Tibial nerve (tissue), 4 donors: ENCODE data around the gene TMEM181. TPM values are rescaled to one million over a fixed set of nuclear protein-coding genes. Genes with fewer than 3 reads are reported as not detected.

Experiments used
- DNase-seq, 2 donors: peaks; one replicate each; pipeline ENCODE4 v3.0.0-alpha.2; 2019; ENCODE audit warnings: low spot score in 2 of 2
- H3K27ac ChIP-seq, 4 donors: fragments of 200-600 bp; sonication (generic) in 3 of 4; one replicate each; pipeline ENCODE4 v1.5.1; 2017 to 2019; ENCODE audit warnings: mild to moderate bottlenecking in 1 of 4
- H3K27me3 ChIP-seq, 2 donors: fragments of 200-600 bp; sonication (generic) in 1 of 2; one replicate each; pipeline versions ENCODE4 v1.5.1 to v1.6.0; 2017 to 2019
- H3K36me3 ChIP-seq, 3 donors: fragments of 200-600 bp; sonication (generic); one replicate each; pipeline ENCODE4 v1.5.1; 2018 to 2019
- H3K4me1 ChIP-seq, 4 donors: fragments of 200-600 bp; sonication (generic) in 3 of 4; one replicate each; pipeline ENCODE4 v1.5.1; 2017 to 2019
- H3K4me3 ChIP-seq, 4 donors: fragments of 200-600 bp; sonication (generic) in 3 of 4; one replicate each; pipeline ENCODE4 v1.5.1; 2017 to 2019; ENCODE audit warnings: mild to moderate bottlenecking in 1 of 4, moderate library complexity in 1 of 4
- H3K9me3 ChIP-seq, 4 donors: fragments of 200-600 bp; sonication (generic) in 3 of 4; one replicate each; pipeline ENCODE4 v1.5.1; 2017 to 2019
- CTCF ChIP-seq, 5 experiments: fragments of 200-600 bp in 3 of 5; fragments of 450-650 bp in 2 of 5; sonication (generic) in 3 of 5; IDR thresholded peaks; one replicate each; pipeline ENCODE4 v1.5.1; 2016 to 2019; ENCODE audit warnings: antibody characterized with exemption in 5 of 5, mild to moderate bottlenecking in 3 of 5, moderate library complexity in 2 of 5
- EP300 ChIP-seq, 2 donors: sonication (generic); formaldehyde crosslinking; IDR thresholded peaks; one replicate each; pipeline ENCODE4 v1.6.1; 2017; ENCODE audit warnings: antibody characterized with exemption in 2 of 2, mild to moderate bottlenecking in 1 of 2
- POLR2A ChIP-seq, 2 donors: fragments of 450-650 bp; IDR thresholded peaks; one replicate each; pipeline ENCODE4 v1.6.1; 2017; ENCODE audit warnings: antibody characterized with exemption in 2 of 2, mild to moderate bottlenecking in 2 of 2, moderate library complexity in 2 of 2
- WGBS, 2 donors: methylation state at CpG; one replicate each; pipeline ENCODE4 v1.1.5; 2018; 5-methylcytosine and 5-hydroxymethylcytosine counted together
- total RNA-seq, 4 donors: library from RNA; depleted of rRNA; stranded (reverse); fragments of >200 nt; gene quantifications; one replicate each; pipeline ENCODE4 v1.1.0, GENCODE V29; 2016

The TMEM181 gene
- total RNA-seq, 4 donors from 2014 or later = 14.1 to 19.0 (median 17.8) TPM

GRCh38 chr6:158538741-158539140 lies 21.1 kb upstream of the TMEM181 start:
- TF ChIP-seq EP300 (IDR thresholded peaks at IDR 0.05) = no peak
- no peak for TF ChIP-seq CTCF (IDR thresholded peaks at IDR 0.05)
- no peak for TF ChIP-seq POLR2A (IDR thresholded peaks at IDR 0.05)
- Histone ChIP-seq H3K9me3 (peaks cover 0 to 9% (median 0%) of the 10 kb centered on the region in 4 donors), H3K4me1 (peaks cover 0 to 18% (median 9%) of the 10 kb centered on the region in 4 donors), H3K27me3 (peaks cover 0 to 42% of the 10 kb centered on the region in 2 donors), H3K4me3 (no peak overlapping the region), H3K27ac (no peak overlapping the region), H3K36me3 (no peaks in the 10 kb centered on the region)
- no peak for DNase-seq
- 24 to 43% methylated on average over 2 of the region's 2 CpGs for WGBS, 2 donors

GRCh38 chr6:158539413-158539812 lies 20.5 kb upstream of the TMEM181 start:
- Histone ChIP-seq H3K4me1 (peaks cover 0 to 18% (median 9%) of the 10 kb centered on the region in 4 donors), H3K36me3 (no peaks in the 10 kb centered on the region), H3K4me3 (no peak overlapping the region), H3K27me3 (peaks cover 0 to 42% of the 10 kb centered on the region in 2 donors), H3K27ac (no peak overlapping the region), H3K9me3 (peaks cover 0 to 6% (median 0%) of the 10 kb centered on the region in 4 donors)
- DNase-seq = no peak
- no peak for TF ChIP-seq POLR2A (IDR thresholded peaks at IDR 0.05)
- TF ChIP-seq EP300 (IDR thresholded peaks at IDR 0.05) = no peak
- no peak for TF ChIP-seq CTCF (IDR thresholded peaks at IDR 0.05)
- 57 to 64% methylated on average over 7 of the region's 7 CpGs for WGBS, 2 donors

- no peak for TF ChIP-seq POLR2A (IDR thresholded peaks at IDR 0.05)
- TF ChIP-seq CTCF (IDR thresholded peaks at IDR 0.05) = no peak
- no peak for TF ChIP-seq EP300 (IDR thresholded peaks at IDR 0.05)
- H3K9me3 ChIP-seq = peaks cover 0 to 6% (median 0%) of the 10 kb centered on the region in 4 donors
- H3K4me3 ChIP-seq = no peak overlapping the region
- peaks cover 0 to 18% (median 9%) of the 10 kb centered on the region in 4 donors for H3K4me1 ChIP-seq
- no peaks in the 10 kb centered on the region for H3K36me3 ChIP-seq
- no peak overlapping the region for H3K27ac ChIP-seq
- WGBS, 2 donors = 74 to 78% methylated on average over 6 of the region's 6 CpGs
- DNase-seq = no peak
- H3K27me3 ChIP-seq = peaks cover 0 to 42% of the 10 kb centered on the region in 2 donors
Observed at GRCh38 chr6:158539881-158540280, 20.0 kb upstream of the TMEM181 start.

GRCh38 chr6:158543606-158544185 lies 16.2 kb upstream of the TMEM181 start:
- Histone ChIP-seq H3K27ac (no peak overlapping the region), H3K36me3 (no peaks in the 10 kb centered on the region), H3K27me3 (peaks cover 0 to 8% of the 10 kb centered on the region in 2 donors), H3K4me3 (no peak overlapping the region), H3K9me3 (no peaks in the 10 kb centered on the region), H3K4me1 (peaks cover 0 to 8% (median 0%) of the 10 kb centered on the region in 4 donors)
- WGBS, 2 donors = 83 to 85% methylated on average over 12 of the region's 12 CpGs
- no peak for DNase-seq
- TF ChIP-seq POLR2A (IDR thresholded peaks at IDR 0.05) (no peak), CTCF (IDR thresholded peaks at IDR 0.05) (no peak), EP300 (IDR thresholded peaks at IDR 0.05) (no peak)

GRCh38 chr6:158544428-158544827 lies 15.5 kb upstream of the TMEM181 start:
- DNase-seq = no peak
- no peak for TF ChIP-seq CTCF (IDR thresholded peaks at IDR 0.05)
- no peak for TF ChIP-seq EP300 (IDR thresholded peaks at IDR 0.05)
- TF ChIP-seq POLR2A (IDR thresholded peaks at IDR 0.05) = no peak
- 78 to 84% methylated on average over 12 of the region's 12 CpGs for WGBS, 2 donors
- H3K27me3 ChIP-seq = peaks cover 0 to 1% of the 10 kb centered on the region in 2 donors
- no peak overlapping the region for H3K4me3 ChIP-seq
- H3K27ac ChIP-seq = no peak overlapping the region
- peaks cover 0 to 8% (median 0%) of the 10 kb centered on the region in 4 donors for H3K4me1 ChIP-seq
- no peaks in the 10 kb centered on the region for H3K36me3 ChIP-seq
- H3K9me3 ChIP-seq = no peaks in the 10 kb centered on the region
